Heart left ventricle (tissue), 16 donors: ENCODE results near the gene KRT4. TPM values are rescaled to one million over a fixed set of nuclear protein-coding genes. Genes with fewer than 3 reads are reported as not detected.

Experiments
- ATAC-seq, 4 donors: fragments of 200-7000 bp; cut with Tn5 transposase; one replicate each; pipeline ENCODE4 v1.9.1; 2020 to 2022; ENCODE audit warnings: moderate library complexity in 4 of 4, mild to moderate bottlenecking in 3 of 4, moderate number of reproducible peaks in 1 of 4
- DNase-seq, 5 donors: peaks; one replicate each; pipeline ENCODE4 v3.0.0-alpha.2; 2020
- H3K27ac ChIP-seq, 12 donors: fragments of 200-600 bp; sonication (generic) in 4 of 12; one replicate each; pipeline versions ENCODE4 v1.5.0 to v1.8.0; 2016 to 2022; ENCODE audit warnings: mild to moderate bottlenecking in 2 of 12
- H3K27me3 ChIP-seq, 9 donors: fragments of 200-600 bp; sonication (generic) in 2 of 9; one replicate each; pipeline versions ENCODE4 v1.5.1 to v1.8.0; 2016 to 2022; ENCODE audit warnings: mild to moderate bottlenecking in 3 of 9
- H3K36me3 ChIP-seq, 9 donors: fragments of 200-600 bp; sonication (generic) in 2 of 9; one replicate each; pipeline versions ENCODE4 v1.5.0 to v1.8.0; 2018 to 2022; ENCODE audit warnings: mild to moderate bottlenecking in 2 of 9
- H3K4me1 ChIP-seq, 12 donors: fragments of 200-600 bp; sonication (generic) in 4 of 12; one replicate each; pipeline versions ENCODE4 v1.5.0 to v1.8.0; 2016 to 2022; ENCODE audit warnings: mild to moderate bottlenecking in 3 of 12
- H3K4me3 ChIP-seq, 12 donors: fragments of 200-600 bp; sonication (generic) in 4 of 12; one replicate each; pipeline versions ENCODE4 v1.5.0 to v1.8.0; 2017 to 2022; ENCODE audit warnings: mild to moderate bottlenecking in 9 of 12, moderate library complexity in 4 of 12
- H3K9me3 ChIP-seq, 12 donors: fragments of 200-600 bp; sonication (generic) in 4 of 12; one replicate each; pipeline versions ENCODE4 v1.5.0 to v1.8.0; 2016 to 2022; ENCODE audit warnings: mild to moderate bottlenecking in 1 of 12
- CTCF ChIP-seq, 12 donors: fragments of 200-600 bp; sonication (generic) in 4 of 12; IDR thresholded peaks; one replicate each; pipeline versions ENCODE4 v1.5.0 to v1.8.0; 2018 to 2022; ENCODE audit warnings: antibody characterized with exemption in 12 of 12, mild to moderate bottlenecking in 5 of 12
- POLR2A ChIP-seq, 2 donors: fragments of 450-650 bp; IDR thresholded peaks; one replicate each; pipeline ENCODE4 v1.6.1; 2017; ENCODE audit warnings: antibody characterized with exemption in 2 of 2, mild to moderate bottlenecking in 2 of 2, moderate library complexity in 2 of 2
- WGBS, 4 donors: extraction: QIAGEN DNeasy Blood & Tissue Kit in 2 of 4; methylation state at CpG; one replicate each; pipeline versions ENCODE4 v1.1.5 to v1.1.7; 2013 to 2018; 5-methylcytosine and 5-hydroxymethylcytosine counted together
- intact Hi-C, 10 donors: fragments of 100-400 bp; cut with DNase I; formaldehyde crosslinking; loops; one replicate each; pipeline versions ENCODE4 v1.11.1 to v1.14.2; 2022
- polyA plus RNA-seq, 2 donors: library from polyadenylated mRNA; stranded (reverse); fragments of 200-250 nt; gene quantifications; one replicate each; pipeline ENCODE4 v1.2.3, GENCODE V29; 2013
- total RNA-seq, 9 donors: library from RNA; depleted of rRNA in 2 of 9; stranded (reverse); fragments of >200 nt in 2 of 9; fragmentation: NEBNext Ultra II Directional in 3 of 9; extraction: Animal tissue kit (Norgen Biotek cat#: 25700) in 3 of 9; gene quantifications; one replicate each; pipeline versions ENCODE4 v1.1.0 to v1.2.4, GENCODE V29; 2016 to 2023
- donor health status: ischemic (EF 13 %, LVEDD 7.1; RV severe dilation, severe dysfunction).
- donor health status: healthy with polysubstance abuse.
- donor health status: DM: no; HTN: yes; CAD: no.
- donor health status: DM: no; HTN: no; CAD: no.
- donor health status: ischemic (EF 25% LVEDD 6.9; RV normal size, moderate dysfunction).
- donor health status: ischemic (EF 25% LVEDD 5.7; RV mildly dilated, moderate dysfunction).
- donor health status: healthy.
- donor health status: DM: yes; HTN: yes; CAD: no.
- donor health status: ischemic (EF 35%, LVEDD 5.7; RV mildly dilated, moderate dysfunction).
- donor health status: nonischemic (EF 11% LVEDD 7.7; RV severe dilation, severe dysfunction).
- donor health status: DM: yes; HTN: yes; CAD: no.
- donor health status: PGD.
- donor health status: ischemic (EF 29% LVEDD 5.4; RV normal size, mild dysfunction).
- donor health status: nonischemic (EF 23%, LVEDD 6.1; RV moderate dilation, normal function).

The KRT4 gene
- total and polyA plus RNA-seq, 11 donors: 0.51 TPM; not detected in 10

DNA sequence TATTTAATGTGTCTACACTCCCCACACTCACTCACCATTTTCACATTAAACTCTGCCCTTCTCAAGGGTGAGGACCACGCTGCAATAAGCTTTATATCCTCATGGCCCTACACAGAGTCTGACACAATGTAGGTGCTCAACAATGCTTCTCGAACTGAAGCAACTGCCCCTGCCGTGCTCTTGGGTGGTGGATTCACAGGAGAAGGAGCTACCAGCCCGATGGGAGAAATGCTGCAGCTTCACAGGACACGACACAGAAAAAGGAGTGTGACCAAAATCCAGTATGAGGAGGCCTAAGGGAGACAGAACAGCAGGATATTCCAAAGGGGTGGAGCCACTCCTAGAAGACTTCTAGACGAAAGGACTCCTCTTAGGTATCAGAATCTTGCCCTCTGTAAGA, 11.5 kb downstream of the KRT4 start:
- no peaks in the 10 kb centered on the region for H3K9me3 ChIP-seq
- TF ChIP-seq CTCF (IDR thresholded peaks at IDR 0.05): no peak
- H3K27ac ChIP-seq: no peak overlapping the region
- DNase-seq (no peak), ATAC-seq (no peak)
- intact Hi-C loops: no loop called here
- H3K4me1 ChIP-seq: no peaks in the 10 kb centered on the region
- peaks cover 0 to 9% (median 0%) of the 10 kb centered on the region in 9 donors for H3K27me3 ChIP-seq
- no peak overlapping the region for H3K4me3 ChIP-seq
- 63 to 79% (median 71%) methylated on average over 6 of the region's 6 CpGs for WGBS, 4 donors
- no peaks in the 10 kb centered on the region for H3K36me3 ChIP-seq

DNA sequence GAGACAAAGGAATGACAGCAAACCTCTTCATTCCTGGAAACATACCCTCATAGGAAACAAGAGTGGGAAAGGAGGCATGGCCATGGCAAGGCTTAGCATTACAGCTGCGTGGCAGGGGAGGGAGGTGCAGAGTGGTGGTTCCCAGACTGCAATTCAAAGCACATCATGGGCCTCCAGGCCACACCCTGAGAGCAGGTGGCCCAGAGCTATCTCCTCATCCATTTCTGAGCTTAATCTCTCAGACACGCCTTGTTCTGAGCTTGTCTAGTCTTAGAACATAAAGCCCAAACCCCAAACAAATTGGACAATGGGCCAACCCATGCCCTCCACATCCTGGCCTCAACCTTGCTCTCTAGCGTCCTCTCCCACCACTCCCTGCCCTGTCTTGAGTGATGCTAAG, 12.1 kb downstream of the KRT4 start:
- H3K9me3 ChIP-seq: no peaks in the 10 kb centered on the region
- H3K4me3 ChIP-seq: no peak overlapping the region
- H3K4me1 ChIP-seq: no peaks in the 10 kb centered on the region
- ATAC-seq (no peak), DNase-seq (no peak)
- no peaks in the 10 kb centered on the region for H3K36me3 ChIP-seq
- no peak overlapping the region for H3K27ac ChIP-seq
- WGBS, 4 donors: 67 to 80% (median 69%) methylated on average over 3 of the region's 3 CpGs
- intact Hi-C loops: no loop called here
- peaks cover 0 to 3% (median 0%) of the 10 kb centered on the region in 9 donors for H3K27me3 ChIP-seq
- TF ChIP-seq POLR2A (IDR thresholded peaks at IDR 0.05) (no peak), CTCF (IDR thresholded peaks at IDR 0.05) (no peak)

- Histone ChIP-seq H3K4me3 (no peak overlapping the region), H3K4me1 (no peaks in the 10 kb centered on the region), H3K27ac (no peak overlapping the region), H3K36me3 (no peaks in the 10 kb centered on the region), H3K27me3 (no peaks in the 10 kb centered on the region), H3K9me3 (no peaks in the 10 kb centered on the region)
- intact Hi-C loops: no loop called here
- DNase-seq: no peak
- no peak for TF ChIP-seq CTCF (IDR thresholded peaks at IDR 0.05)
- no peak for TF ChIP-seq POLR2A (IDR thresholded peaks at IDR 0.05)
- ATAC-seq: no peak
- WGBS, 4 donors: 70 to 96% (median 88%) methylated on average over 1 of the region's 1 CpG
Observed at GRCh38 chr12:52800259-52800917, 13.5 kb downstream of the KRT4 start.

- Histone ChIP-seq H3K4me1 (no peaks in the 10 kb centered on the region), H3K27me3 (no peaks in the 10 kb centered on the region), H3K27ac (no peak overlapping the region), H3K36me3 (no peaks in the 10 kb centered on the region), H3K4me3 (no peak overlapping the region), H3K9me3 (no peaks in the 10 kb centered on the region)
- DNase-seq: no peak
- intact Hi-C loops: no loop called here
- TF ChIP-seq POLR2A (IDR thresholded peaks at IDR 0.05) (no peak), CTCF (IDR thresholded peaks at IDR 0.05) (no peak)
- ATAC-seq: no peak
- 67 to 82% (median 80%) methylated on average over 5 of the region's 5 CpGs for WGBS, 4 donors
Observed at GRCh38 chr12:52799505-52800211, 14.3 kb downstream of the KRT4 start.
